ENCODE results near the gene ADPRH.

DNA sequence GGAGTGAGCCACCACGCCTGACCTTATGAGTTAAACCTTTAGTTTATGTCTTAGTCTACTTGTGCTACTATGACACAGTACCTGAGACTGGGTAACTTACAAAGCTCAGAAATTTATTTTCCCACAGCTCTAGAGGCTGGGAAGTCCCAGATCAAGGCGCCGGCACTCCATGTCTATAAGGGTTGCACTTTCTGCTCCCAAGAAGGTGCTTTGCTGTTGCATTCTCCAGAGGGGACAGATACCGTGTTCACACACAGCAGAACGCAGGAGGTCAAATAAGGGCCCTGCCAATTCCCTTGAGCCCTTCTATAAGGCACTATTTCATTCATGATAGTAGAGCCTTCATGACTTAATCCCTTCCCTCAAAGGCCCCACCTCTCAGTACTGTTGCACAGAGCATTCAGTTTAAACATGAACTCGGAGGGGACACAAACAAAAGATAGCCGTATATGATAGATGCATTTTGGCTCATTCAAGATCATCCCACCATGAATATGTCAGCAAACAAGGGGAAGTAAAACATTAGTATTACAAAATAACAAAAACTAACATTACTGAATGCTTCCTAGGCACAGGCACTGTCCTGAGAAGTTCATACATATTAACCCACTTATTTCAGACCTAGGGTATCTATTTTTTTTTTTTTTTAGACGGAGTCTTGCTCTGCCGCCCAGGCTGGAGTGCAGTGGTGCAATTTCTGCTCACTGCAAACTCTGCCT lies 44.9 kb downstream of the ADPRH start:
- TF ChIP-seq POLR2A (IDR thresholded peaks at IDR 0.05) = no peak
- TF ChIP-seq, protein P1, sequence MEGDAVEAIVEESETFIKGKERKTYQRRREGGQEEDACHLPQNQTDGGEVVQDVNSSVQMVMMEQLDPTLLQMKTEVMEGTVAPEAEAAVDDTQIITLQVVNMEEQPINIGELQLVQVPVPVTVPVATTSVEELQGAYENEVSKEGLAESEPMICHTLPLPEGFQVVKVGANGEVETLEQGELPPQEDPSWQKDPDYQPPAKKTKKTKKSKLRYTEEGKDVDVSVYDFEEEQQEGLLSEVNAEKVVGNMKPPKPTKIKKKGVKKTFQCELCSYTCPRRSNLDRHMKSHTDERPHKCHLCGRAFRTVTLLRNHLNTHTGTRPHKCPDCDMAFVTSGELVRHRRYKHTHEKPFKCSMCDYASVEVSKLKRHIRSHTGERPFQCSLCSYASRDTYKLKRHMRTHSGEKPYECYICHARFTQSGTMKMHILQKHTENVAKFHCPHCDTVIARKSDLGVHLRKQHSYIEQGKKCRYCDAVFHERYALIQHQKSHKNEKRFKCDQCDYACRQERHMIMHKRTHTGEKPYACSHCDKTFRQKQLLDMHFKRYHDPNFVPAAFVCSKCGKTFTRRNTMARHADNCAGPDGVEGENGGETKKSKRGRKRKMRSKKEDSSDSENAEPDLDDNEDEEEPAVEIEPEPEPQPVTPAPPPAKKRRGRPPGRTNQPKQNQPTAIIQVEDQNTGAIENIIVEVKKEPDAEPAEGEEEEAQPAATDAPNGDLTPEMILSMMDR (IDR thresholded peaks at IDR 0.05) = no peak

Data from ovary (tissue), 3 donors.